ENCODE data around the gene SPG21.

SPG21 gene

GRCh38 chr15:64960153-64960552 is 29.6 kb downstream of the SPG21 start:
- Histone ChIP-seq H3K79me2 (ENCODE audit: insufficient read depth, low read length) (no peaks in the 10 kb centered on the region), H4K20me1 (ENCODE audit: insufficient read depth, low read length) (no peaks in the 10 kb centered on the region)

GRCh38 chr15:64959128-64959527 is 30.6 kb downstream of the SPG21 start:
- Histone ChIP-seq H3K36me3 (ENCODE audit: insufficient read depth, low read length) (peaks cover 88% of the 10 kb centered on the region), H3K27ac (ENCODE audit: low read depth, low read length, poor library complexity, severe bottlenecking) (no peak overlapping the region), H3K27me3 (ENCODE audit: insufficient read depth, low read length) (no peaks in the 10 kb centered on the region), H3K9me2 (ENCODE audit: low read depth, low read length) (no peaks in the 10 kb centered on the region), H3K4me2 (ENCODE audit: low read length) (no peak overlapping the region), H2AFZ (ENCODE audit: low read length) (no peak overlapping the region), H3K79me2 (ENCODE audit: insufficient read depth, low read length) (no peaks in the 10 kb centered on the region), H4K20me1 (ENCODE audit: insufficient read depth, low read length) (no peaks in the 10 kb centered on the region), H3F3A (ENCODE audit: insufficient read depth, low read length) (no peaks in the 10 kb centered on the region), H3K9me3 (ENCODE audit: low read length) (no peaks in the 10 kb centered on the region), H3K4me1 (ENCODE audit: insufficient read depth, low read length, severe bottlenecking) (no peaks in the 10 kb centered on the region), H3K9ac (ENCODE audit: low read length) (no peak overlapping the region), H3K4me3 (ENCODE audit: low read depth, low read length, poor library complexity, severe bottlenecking) (no peak overlapping the region)
- TF ChIP-seq EZH2 (IDR thresholded peaks at IDR 0.05; ENCODE audit: borderline replicate concordance, low read length) (no peak), CTCF (IDR thresholded peaks at IDR 0.05; ENCODE audit: low read length) (no peak)

More at GRCh38 chr15:64960153-64960552, 29.6 kb downstream of the SPG21 start:
- H3K36me3 ChIP-seq (ENCODE audit: insufficient read depth, low read length), result peaks cover 97% of the 10 kb centered on the region
- TF ChIP-seq EZH2 (IDR thresholded peaks at IDR 0.05; ENCODE audit: borderline replicate concordance, low read length) (no peak), CTCF (IDR thresholded peaks at IDR 0.05; ENCODE audit: low read length) (no peak)
- no peak overlapping the region for H3K9ac ChIP-seq (ENCODE audit: low read length)
- no peak overlapping the region for H3K4me3 ChIP-seq (ENCODE audit: low read depth, low read length, poor library complexity, severe bottlenecking)
- H3F3A ChIP-seq (ENCODE audit: insufficient read depth, low read length), result no peaks in the 10 kb centered on the region
- no peaks in the 10 kb centered on the region for H3K27me3 ChIP-seq (ENCODE audit: insufficient read depth, low read length)
- no peaks in the 10 kb centered on the region for H3K4me1 ChIP-seq (ENCODE audit: insufficient read depth, low read length, severe bottlenecking)
- no peaks in the 10 kb centered on the region for H3K9me3 ChIP-seq (ENCODE audit: low read length)
- H3K9me2 ChIP-seq (ENCODE audit: low read depth, low read length), result no peaks in the 10 kb centered on the region
- H2AFZ ChIP-seq (ENCODE audit: low read length), result no peak overlapping the region
- H3K4me2 ChIP-seq (ENCODE audit: low read length), result no peak overlapping the region
- no peak overlapping the region for H3K27ac ChIP-seq (ENCODE audit: low read depth, low read length, poor library complexity, severe bottlenecking)

GRCh38 chr15:64954395-64954794 is 35.3 kb downstream of the SPG21 start:
- no peaks in the 10 kb centered on the region for H3F3A ChIP-seq (ENCODE audit: insufficient read depth, low read length)
- H3K9me2 ChIP-seq (ENCODE audit: low read depth, low read length), result no peaks in the 10 kb centered on the region
- no peak overlapping the region for H3K4me3 ChIP-seq (ENCODE audit: low read depth, low read length, poor library complexity, severe bottlenecking)
- H3K27ac ChIP-seq (ENCODE audit: low read depth, low read length, poor library complexity, severe bottlenecking), result no peak overlapping the region
- H3K9ac ChIP-seq (ENCODE audit: low read length), result no peak overlapping the region
- H3K4me1 ChIP-seq (ENCODE audit: insufficient read depth, low read length, severe bottlenecking), result no peaks in the 10 kb centered on the region
- no peak overlapping the region for H3K4me2 ChIP-seq (ENCODE audit: low read length)
- no peaks in the 10 kb centered on the region for H3K79me2 ChIP-seq (ENCODE audit: insufficient read depth, low read length)
- H3K27me3 ChIP-seq (ENCODE audit: insufficient read depth, low read length), result no peaks in the 10 kb centered on the region
- H4K20me1 ChIP-seq (ENCODE audit: insufficient read depth, low read length), result no peaks in the 10 kb centered on the region
- no peak for TF ChIP-seq CTCF (IDR thresholded peaks at IDR 0.05; ENCODE audit: low read length)
- no peak for TF ChIP-seq EZH2 (IDR thresholded peaks at IDR 0.05; ENCODE audit: borderline replicate concordance, low read length)
- H2AFZ ChIP-seq (ENCODE audit: low read length), result no peak overlapping the region
- H3K9me3 ChIP-seq (ENCODE audit: low read length), result no peaks in the 10 kb centered on the region
- H3K36me3 ChIP-seq (ENCODE audit: insufficient read depth, low read length), result peaks cover 41% of the 10 kb centered on the region
